Esophagus squamous epithelium (tissue), 5 donors: Measurements from ENCODE around the gene COL20A1. TPM values are rescaled to one million over a fixed set of nuclear protein-coding genes. Genes with fewer than 3 reads are reported as not detected.

Experiments
- DNase-seq: peaks from one replicate; lab custom pipeline; 2025; lab: John Stamatoyannopoulos, UW
- H3K27ac ChIP-seq, 4 donors: fragments of 200-600 bp; sonication (generic); one replicate each; pipeline ENCODE4 v1.5.1; 2016 to 2019; ENCODE audit warnings: mild to moderate bottlenecking in 1 of 4
- H3K27me3 ChIP-seq, 4 donors: fragments of 200-600 bp; sonication (generic); 1 replicate in 3 of 4; 2 replicates in 1 of 4; pipeline versions ENCODE4 v1.5.1 to v1.6.0; 2017 to 2021; ENCODE audit warnings: antibody characterized with exemption in 1 of 4
- H3K36me3 ChIP-seq, 3 donors: fragments of 200-600 bp; sonication (generic); one replicate each; pipeline ENCODE4 v1.5.1; 2016 to 2019
- H3K4me1 ChIP-seq, 3 donors: fragments of 200-600 bp; sonication (generic); one replicate each; pipeline ENCODE4 v1.5.1; 2017 to 2019
- H3K4me3 ChIP-seq, 4 donors: fragments of 200-600 bp; sonication (generic); 1 replicate in 3 of 4; 2 replicates in 1 of 4; pipeline ENCODE4 v1.5.1; 2016 to 2019; ENCODE audit warnings: mild to moderate bottlenecking in 2 of 4, moderate library complexity in 1 of 4
- H3K9me3 ChIP-seq, 3 donors: fragments of 200-600 bp; sonication (generic); one replicate each; pipeline ENCODE4 v1.5.1; 2016 to 2019
- CTCF ChIP-seq, 6 experiments: fragments of 450-650 bp in 4 of 6; fragments of 200-600 bp in 2 of 6; sonication (generic) in 2 of 6; IDR thresholded peaks; one replicate each; pipeline ENCODE4 v1.5.1; 2016 to 2019; ENCODE audit warnings: antibody characterized with exemption in 6 of 6, mild to moderate bottlenecking in 4 of 6, moderate library complexity in 4 of 6
- POLR2A ChIP-seq, 4 donors: fragments of 450-650 bp; IDR thresholded peaks; one replicate each; pipeline ENCODE4 v1.6.1; 2017; ENCODE audit warnings: antibody characterized with exemption in 4 of 4, mild to moderate bottlenecking in 4 of 4, moderate library complexity in 3 of 4
- WGBS, 2 donors: methylation state at CpG; one replicate each; pipeline ENCODE4 v1.1.5; 2018; 5-methylcytosine and 5-hydroxymethylcytosine counted together
- intact Hi-C: fragments of 100-400 bp; cut with DNase I; formaldehyde crosslinking; loops from one replicate; pipeline ENCODE4 v1.15.0; 2022
- total RNA-seq, 4 donors: library from RNA; depleted of rRNA; stranded (reverse); fragments of >200 nt; gene quantifications; one replicate each; pipeline ENCODE4 v1.1.0, GENCODE V29; 2016
- donor health status: DM: yes; HTN: yes; CAD: no.

Gene COL20A1
- total RNA-seq, 4 donors from 2014 or later: not detected

GRCh38 chr20:63253065-63253437 is 39.9 kb upstream of the COL20A1 start:
- H3K9me3 ChIP-seq: no peaks in the 10 kb centered on the region
- DNase-seq: no peak
- H3K4me3 ChIP-seq: peak overlapping the region in 2 of 4 donors; percentile 39 to 57
- H3K36me3 ChIP-seq: no peaks in the 10 kb centered on the region
- peaks cover 12 to 37% (median 17%) of the 10 kb centered on the region in 3 donors for H3K4me1 ChIP-seq
- 16 to 45% methylated on average over 4 to 5 of the region's 16 CpGs for WGBS, 2 donors
- no peak overlapping the region for H3K27ac ChIP-seq
- TF ChIP-seq CTCF (IDR thresholded peaks at IDR 0.05) (no peak), POLR2A (IDR thresholded peaks at IDR 0.05) (no peak)
- intact Hi-C loops: no loop called here
- peaks cover 6 to 95% (median 13%) of the 10 kb centered on the region in 4 donors for H3K27me3 ChIP-seq

GRCh38 chr20:63253438-63254231 is 39.4 kb upstream of the COL20A1 start:
- peaks cover 6 to 95% (median 13%) of the 10 kb centered on the region in 4 donors for H3K27me3 ChIP-seq
- no peaks in the 10 kb centered on the region for H3K9me3 ChIP-seq
- H3K36me3 ChIP-seq: no peaks in the 10 kb centered on the region
- no peak for TF ChIP-seq CTCF (IDR thresholded peaks at IDR 0.05)
- no peak for TF ChIP-seq POLR2A (IDR thresholded peaks at IDR 0.05)
- WGBS, 2 donors: no CpG with 5 or more reads among the region's 89 CpGs
- no peak for DNase-seq
- intact Hi-C loops: no loop called here
- H3K27ac ChIP-seq: no peak overlapping the region
- H3K4me1 ChIP-seq: peaks cover 12 to 37% (median 17%) of the 10 kb centered on the region in 3 donors
- peak overlapping the region; percentile 12 to 57 (median 26) for H3K4me3 ChIP-seq

GRCh38 chr20:63254232-63254605 is 38.8 kb upstream of the COL20A1 start, which contains the start of gene NKAIN4:
TSS of gene NKAIN4 (minus strand) at chr20:63254463. CDS start at chr20:63254450, 13 bp downstream.
- Histone ChIP-seq H3K4me1 (peaks cover 12 to 37% (median 17%) of the 10 kb centered on the region in 3 donors), H3K4me3 (peak within 1 kb of the TSS; percentile 12 to 57 (median 26)), H3K27ac (no peak within 1 kb of the TSS), H3K36me3 (no peaks in the 10 kb centered on the region), H3K9me3 (no peaks in the 10 kb centered on the region), H3K27me3 (peaks cover 6 to 95% (median 13%) of the 10 kb centered on the region in 4 donors)
- no peak for TF ChIP-seq CTCF (IDR thresholded peaks at IDR 0.05)
- no peak for DNase-seq
- intact Hi-C loops: no loop called here
- WGBS, 2 donors: no CpG with 5 or more reads among the region's 46 CpGs

GRCh38 chr20:63254606-63255384 is 38.2 kb upstream of the COL20A1 start:
- intact Hi-C loops: no loop called here
- Histone ChIP-seq H3K4me1 (peaks cover 12 to 37% (median 17%) of the 10 kb centered on the region in 3 donors), H3K4me3 (peak overlapping the region in 2 of 4 donors; percentile 39 to 57), H3K27me3 (peaks cover 6 to 95% (median 13%) of the 10 kb centered on the region in 4 donors), H3K36me3 (no peaks in the 10 kb centered on the region), H3K27ac (no peak overlapping the region), H3K9me3 (no peaks in the 10 kb centered on the region)
- 34% methylated on average over 10 of the region's 56 CpGs; no CpG with 5 or more reads in 1 of the 2 donors for WGBS, 2 donors
- TF ChIP-seq POLR2A (IDR thresholded peaks at IDR 0.05) (no peak), CTCF (IDR thresholded peaks at IDR 0.05) (no peak)
- DNase-seq: no peak
